NT2/D1 (cell line): ENCODE results near the gene ADGRE1.

Experiments used
- YY1 ChIP-seq: IDR thresholded peaks from 2 replicates; pipeline ENCODE4 v1.6.1; 2011; ENCODE audit not compliant: insufficient read length, insufficient read depth
- ZNF274 ChIP-seq: IDR thresholded peaks from 2 replicates; pipeline ENCODE4 v1.6.1; 2011; ENCODE audit warnings: mild to moderate bottlenecking, low read depth, low read length

- no peak for TF ChIP-seq YY1
- no peak for TF ChIP-seq ZNF274
These were observed 19.0 kb upstream of the ADGRE1 start for GRCh38 chr19:6868351-6868750.
